ENCODE data around the gene MINDY4. TPM values are rescaled to one million over a fixed set of nuclear protein-coding genes. Genes with fewer than 3 reads are reported as not detected.

Gene MINDY4
- total RNA-seq, 6 experiments from 2014 or later: 1.2 to 3.2 (median 2.3) TPM

DNA sequence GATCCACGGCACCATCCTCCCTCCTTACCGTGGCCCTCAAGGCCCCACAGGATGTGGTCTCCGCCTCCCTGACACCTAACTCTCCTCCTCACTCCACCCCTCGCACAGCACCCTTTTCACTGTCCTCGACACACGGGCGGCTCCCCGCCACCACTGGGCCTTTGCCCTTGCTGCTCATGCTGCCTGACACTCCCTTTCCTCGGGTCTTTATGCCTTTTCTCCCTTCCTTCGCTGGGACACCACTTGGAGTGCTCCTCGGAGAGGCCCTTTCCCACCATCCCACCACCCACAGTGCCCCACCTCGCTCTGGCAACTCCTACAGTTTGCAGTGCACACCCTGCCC, 27.2 kb upstream of the MINDY4 start:
- Histone ChIP-seq H3K27ac (no peak overlapping the region), H3K9me3 (no peaks in the 10 kb centered on the region), H3K27me3 (no peaks in the 10 kb centered on the region), H3K4me1 (no peaks in the 10 kb centered on the region), H3K36me3 (no peaks in the 10 kb centered on the region), H3K4me3 (no peak overlapping the region)
- ATAC-seq (no peak), DNase-seq (no peak)
- TF ChIP-seq POLR2A (IDR thresholded peaks at IDR 0.05): no peak
- no peak for TF ChIP-seq CTCF (IDR thresholded peaks at IDR 0.05)
- intact Hi-C loops (cut with DNase I): no loop called here
- 74% methylated on average over 12 of the region's 12 CpGs for WGBS (ENCODE audit: insufficient coverage, low coverage, low lambda C conversion rate, missing lambda C conversion rate)

GRCh38 chr7:30745261-30745941, 25.8 kb upstream of the MINDY4 start:
- WGBS (ENCODE audit: insufficient coverage, low coverage, low lambda C conversion rate, missing lambda C conversion rate): 78% methylated on average over 5 of the region's 6 CpGs
- no peak for TF ChIP-seq CTCF (IDR thresholded peaks at IDR 0.05)
- TF ChIP-seq POLR2A (IDR thresholded peaks at IDR 0.05): no peak
- intact Hi-C loops (cut with DNase I): no loop called here
- Histone ChIP-seq H3K9me3 (no peaks in the 10 kb centered on the region), H3K4me3 (no peak overlapping the region), H3K4me1 (no peaks in the 10 kb centered on the region), H3K27me3 (no peaks in the 10 kb centered on the region), H3K27ac (no peak overlapping the region), H3K36me3 (no peaks in the 10 kb centered on the region)
- DNase-seq: no peak
- ATAC-seq: no peak

DNA sequence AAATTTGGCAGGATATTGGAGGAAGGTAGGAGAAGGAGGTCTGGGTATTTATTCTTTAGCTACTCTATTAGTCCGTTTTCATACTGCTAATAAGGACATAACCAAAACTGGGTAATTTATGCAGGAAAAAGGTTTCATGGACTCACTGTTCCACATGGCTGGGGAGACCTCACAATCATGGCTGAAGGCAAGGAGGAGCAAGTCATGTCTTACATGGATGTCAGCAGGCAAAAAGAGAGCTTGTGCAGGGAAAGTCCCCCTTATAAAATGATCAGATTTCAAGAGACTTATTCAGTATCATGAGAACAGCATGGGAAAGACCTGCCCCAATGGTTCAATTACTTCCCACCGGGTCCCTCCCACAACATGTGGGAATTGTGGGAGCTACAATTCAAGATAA, 21.2 kb upstream of the MINDY4 start:
- intact Hi-C loops (cut with DNase I): no loop called here
- Histone ChIP-seq H3K9me3 (no peaks in the 10 kb centered on the region), H3K4me3 (no peak overlapping the region), H3K27ac (no peak overlapping the region), H3K36me3 (no peaks in the 10 kb centered on the region), H3K4me1 (no peaks in the 10 kb centered on the region), H3K27me3 (no peaks in the 10 kb centered on the region)
- ATAC-seq (no peak), DNase-seq (no peak)
- TF ChIP-seq CTCF (IDR thresholded peaks at IDR 0.05) (no peak), POLR2A (IDR thresholded peaks at IDR 0.05) (no peak)
- 67% methylated on average over 1 of the region's 2 CpGs for WGBS (ENCODE audit: insufficient coverage, low coverage, low lambda C conversion rate, missing lambda C conversion rate)

DNA sequence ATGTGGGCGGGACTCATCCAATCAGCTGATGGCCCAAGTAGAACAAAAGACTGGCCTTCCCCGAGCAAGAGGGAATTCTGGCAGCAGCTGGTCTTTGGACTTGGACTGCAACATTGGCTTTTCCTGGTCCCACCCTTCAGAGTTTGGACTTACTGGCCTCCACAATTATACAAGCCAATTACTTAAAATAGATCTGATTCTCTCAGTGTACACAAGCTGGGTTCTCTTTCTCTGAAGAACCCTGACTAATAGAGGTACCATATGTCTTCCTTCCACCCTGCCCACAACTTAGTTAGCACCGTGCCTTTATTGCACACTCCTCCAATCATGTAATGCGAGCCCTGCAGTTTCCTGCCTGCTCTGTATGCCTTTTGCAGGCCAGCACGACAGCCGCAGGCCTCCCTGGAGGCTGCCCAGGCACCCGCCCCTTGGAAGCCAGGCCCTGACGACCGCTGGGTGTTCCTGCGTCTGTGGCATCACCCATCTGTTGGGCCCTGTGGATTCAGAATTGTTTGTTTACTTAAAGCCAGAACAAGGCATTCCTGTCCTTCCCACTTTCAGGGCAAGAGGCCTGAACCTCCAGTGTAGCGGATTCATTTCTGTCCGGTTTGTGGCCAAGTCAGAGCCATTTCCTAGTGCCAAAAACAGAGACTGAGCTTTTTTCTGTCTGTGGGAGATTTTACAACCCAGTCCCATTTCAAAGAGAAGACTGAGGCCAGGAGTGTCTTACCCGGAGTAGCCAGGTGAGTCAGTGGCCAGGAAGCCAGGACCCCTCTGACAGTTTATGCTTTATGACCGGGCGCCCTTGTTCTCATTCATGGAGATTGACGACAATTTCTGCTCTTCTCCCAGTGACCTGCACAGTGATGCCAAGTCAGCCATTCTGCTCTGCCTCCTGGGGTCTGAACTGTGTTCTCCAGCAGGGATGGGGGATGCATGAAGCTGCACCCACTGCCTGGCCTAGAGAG, 20.2 kb upstream of the MINDY4 start:
- Histone ChIP-seq H3K36me3 (no peaks in the 10 kb centered on the region), H3K27me3 (no peaks in the 10 kb centered on the region), H3K27ac (peak overlapping the region in 2 of 3 donors; percentile 21 to 57), H3K4me1 (no peaks in the 10 kb centered on the region), H3K9me3 (no peaks in the 10 kb centered on the region), H3K4me3 (no peak overlapping the region)
- 57% methylated on average over 14 of the region's 16 CpGs for WGBS (ENCODE audit: insufficient coverage, low coverage, low lambda C conversion rate, missing lambda C conversion rate)
- intact Hi-C loops (cut with DNase I): no loop called here
- ATAC-seq: peak; percentile 19 to 59 (median 40)
- DNase-seq: no peak
- TF ChIP-seq CTCF (IDR thresholded peaks at IDR 0.05) (no peak), POLR2A (IDR thresholded peaks at IDR 0.05) (no peak)

Data from right lobe of liver (tissue), 6 donors.